Hematopoietic multipotent progenitor cell treated with erythropoietin and hydrocortisone succinate and interleukin-3 and kit ligand, for 17 days (in vitro differentiated cells): ENCODE results near the gene ZNF541.
A peak's percentile ranks its signal among the peaks of the same experiment; 100 is the strongest.

Experiments used
- DNase-seq: peaks from one replicate; pipeline ENCODE4 v3.0.0-alpha.2; 2015; ENCODE audit warnings: low spot score

ZNF541 gene

GRCh38 chr19:47573071-47574026, at the start of gene ZNF541:
Gene ZNF541, minus strand, starts transcription at chr19:47573148. Its CDS starts 17,292 bp downstream, at chr19:47555856.
- no peak for DNase-seq

- no peak for DNase-seq
Observed at GRCh38 chr19:47619763-47620162, 46.8 kb upstream of the ZNF541 start.

- DNase-seq, result no peak
Observed at GRCh38 chr19:47618771-47619170, 45.8 kb upstream of the ZNF541 start.

- DNase-seq, result no peak
Observed at GRCh38 chr19:47615714-47616113, 42.8 kb upstream of the ZNF541 start.

- no peak for DNase-seq
Observed at GRCh38 chr19:47615230-47615629, 42.3 kb upstream of the ZNF541 start.

- DNase-seq, result no peak
Observed at GRCh38 chr19:47614559-47614958, 41.6 kb upstream of the ZNF541 start.

GRCh38 chr19:47614021-47614295, 41.0 kb upstream of the ZNF541 start:
- no peak for DNase-seq

- no peak for DNase-seq
Observed at GRCh38 chr19:47613165-47614020, 40.4 kb upstream of the ZNF541 start.

GRCh38 chr19:47610902-47611301, 38.0 kb upstream of the ZNF541 start:
- no peak for DNase-seq

GRCh38 chr19:47609906-47610894, 37.3 kb upstream of the ZNF541 start:
- peak; percentile 8 for DNase-seq

GRCh38 chr19:47608969-47609905, 36.3 kb upstream of the ZNF541 start, which contains the start of gene BICRA:
Gene BICRA, plus strand, starts transcription at chr19:47609134. Its CDS starts 64,441 bp downstream, at chr19:47673575.
- DNase-seq, result peak; percentile 72

GRCh38 chr19:47608074-47608918, 35.3 kb upstream of the ZNF541 start:
- peak; percentile 91 for DNase-seq

GRCh38 chr19:47607564-47608073, 34.7 kb upstream of the ZNF541 start:
- no peak for DNase-seq

- no peak for DNase-seq
Observed at GRCh38 chr19:47603706-47604565, 31.0 kb upstream of the ZNF541 start.

GRCh38 chr19:47601180-47601904, 28.4 kb upstream of the ZNF541 start:
- no peak for DNase-seq

GRCh38 chr19:47600246-47601179, 27.6 kb upstream of the ZNF541 start:
- peak; percentile 99 for DNase-seq
